MM.1S (cell line): ENCODE data around the gene PAMR1.

Source experiments
- DNase-seq: peaks from one replicate; pipeline ENCODE4 v3.0.0-alpha.2; 2015
- H2AFZ ChIP-seq: fragments of 300-600 bp; sonication (generic); 2 replicates; pipeline ENCODE4 v1.6.0; 2016; ENCODE audit warnings: antibody characterized with exemption, low read length
- H3F3A ChIP-seq: fragments of 300-600 bp; sonication (generic); 2 replicates; pipeline ENCODE4 v1.6.1; 2016; ENCODE audit warnings: mild to moderate bottlenecking, antibody characterized with exemption, low read length, moderate library complexity, mixed read lengths; ENCODE audit not compliant: insufficient read depth
- H3K27ac ChIP-seq: fragments of 300-600 bp; sonication (generic); 2 replicates; pipeline ENCODE4 v1.5.1; 2016; ENCODE audit warnings: mild to moderate bottlenecking, low read length
- H3K27me3 ChIP-seq: fragments of 300-600 bp; sonication (generic); replicated peaks from 2 replicates; pipeline ENCODE4 v1.6.0; 2016; ENCODE audit warnings: low read length; ENCODE audit not compliant: insufficient read depth
- H3K36me3 ChIP-seq: fragments of 300-600 bp; sonication (generic); replicated peaks from 2 replicates; pipeline ENCODE4 v1.6.1; 2016; ENCODE audit warnings: mild to moderate bottlenecking, low read length, mixed read lengths; ENCODE audit not compliant: insufficient read depth
- H3K4me1 ChIP-seq: fragments of 300-600 bp; sonication (generic); 2 replicates; pipeline ENCODE4 v1.6.1; 2016; ENCODE audit warnings: low read length, mixed read lengths
- H3K4me2 ChIP-seq: fragments of 300-600 bp; sonication (generic); 2 replicates; pipeline ENCODE4 v1.6.0; 2016; ENCODE audit warnings: low read depth, low read length
- H3K4me3 ChIP-seq: fragments of 300-600 bp; sonication (generic); 2 replicates; pipeline ENCODE4 v1.5.1; 2016; ENCODE audit warnings: low read length, mixed read lengths
- H3K79me2 ChIP-seq: fragments of 300-600 bp; sonication (generic); 2 replicates; pipeline ENCODE4 v1.6.1; 2016; ENCODE audit warnings: mixed run types, low read length, mixed read lengths
- H3K9ac ChIP-seq: fragments of 300-600 bp; sonication (generic); 2 replicates; pipeline ENCODE4 v1.6.1; 2016; ENCODE audit warnings: low read length, mixed read lengths
- H3K9me2 ChIP-seq: fragments of 300-600 bp; sonication (generic); replicated peaks from 2 replicates; pipeline ENCODE4 v1.6.1; 2016; ENCODE audit warnings: mild to moderate bottlenecking, low read length, mixed read lengths; ENCODE audit not compliant: insufficient read depth
- H3K9me3 ChIP-seq: fragments of 300-600 bp; sonication (generic); replicated peaks from 2 replicates; pipeline ENCODE4 v1.6.1; 2016; ENCODE audit warnings: mild to moderate bottlenecking, low read length, mixed read lengths; ENCODE audit not compliant: insufficient read depth
- H4K20me1 ChIP-seq: fragments of 300-600 bp; sonication (generic); 2 replicates; pipeline ENCODE4 v1.6.1; 2016; ENCODE audit warnings: mild to moderate bottlenecking, low read length, moderate library complexity, mixed read lengths; ENCODE audit not compliant: insufficient read depth
- CTCF ChIP-seq: fragments of 300-600 bp; sonication (generic); IDR thresholded peaks from 2 replicates; pipeline ENCODE4 v1.5.1; 2016; ENCODE audit warnings: antibody characterized with exemption, low read length, mixed read lengths
- EZH2 ChIP-seq: fragments of 300-600 bp; sonication (generic); optimal IDR thresholded peaks from 2 replicates; pipeline ENCODE3; 2017; ENCODE audit warnings: low read depth, mild to moderate bottlenecking, antibody characterized with exemption, low read length, mixed read lengths
- EZH2phosphoT487 ChIP-seq: fragments of 300-600 bp; sonication (generic); IDR thresholded peaks from 2 replicates; pipeline ENCODE4 v1.6.1; 2018; ENCODE audit warnings: antibody characterized with exemption, low read length

The PAMR1 gene

GRCh38 chr11:35394941-35395340, 130.5 kb downstream of the PAMR1 start:
- no peak overlapping the region for H3K4me3 ChIP-seq
- no peaks in the 10 kb centered on the region for H3K36me3 ChIP-seq
- no peaks in the 10 kb centered on the region for H4K20me1 ChIP-seq
- H3F3A ChIP-seq, result no peaks in the 10 kb centered on the region
- no peak overlapping the region for H3K4me2 ChIP-seq
- no peak overlapping the region for H3K9ac ChIP-seq
- DNase-seq, result no peak
- H3K9me3 ChIP-seq, result no peaks in the 10 kb centered on the region
- H3K4me1 ChIP-seq, result 0 out of 2 replicates have a peak, but pooled peaks cover 7% of the 10 kb centered on the region
- H3K27ac ChIP-seq, result no peak overlapping the region
- peak overlapping the region; percentile 56 for H2AFZ ChIP-seq
- no peaks in the 10 kb centered on the region for H3K9me2 ChIP-seq
- H3K79me2 ChIP-seq, result no peaks in the 10 kb centered on the region
- H3K27me3 ChIP-seq, result no peaks in the 10 kb centered on the region
- TF ChIP-seq CTCF, result no peak

- Histone ChIP-seq H3K9ac (no peak overlapping the region), H3K4me2 (no peak overlapping the region), H3K9me2 (no peaks in the 10 kb centered on the region), H3K36me3 (no peaks in the 10 kb centered on the region), H3K27ac (no peak overlapping the region), H3K27me3 (no peaks in the 10 kb centered on the region), H2AFZ (no peak overlapping the region), H3K79me2 (no peaks in the 10 kb centered on the region), H4K20me1 (no peaks in the 10 kb centered on the region), H3K4me3 (no peak overlapping the region), H3K4me1 (0 out of 2 replicates have a peak, but pooled peaks cover 7% of the 10 kb centered on the region), H3F3A (no peaks in the 10 kb centered on the region), H3K9me3 (no peaks in the 10 kb centered on the region)
- no peak for TF ChIP-seq EZH2
- TF ChIP-seq CTCF, result no peak
- no peak for TF ChIP-seq EZH2phosphoT487
- no peak for DNase-seq
These were observed 132.3 kb downstream of the PAMR1 start for GRCh38 chr11:35393098-35393497.

DNA sequence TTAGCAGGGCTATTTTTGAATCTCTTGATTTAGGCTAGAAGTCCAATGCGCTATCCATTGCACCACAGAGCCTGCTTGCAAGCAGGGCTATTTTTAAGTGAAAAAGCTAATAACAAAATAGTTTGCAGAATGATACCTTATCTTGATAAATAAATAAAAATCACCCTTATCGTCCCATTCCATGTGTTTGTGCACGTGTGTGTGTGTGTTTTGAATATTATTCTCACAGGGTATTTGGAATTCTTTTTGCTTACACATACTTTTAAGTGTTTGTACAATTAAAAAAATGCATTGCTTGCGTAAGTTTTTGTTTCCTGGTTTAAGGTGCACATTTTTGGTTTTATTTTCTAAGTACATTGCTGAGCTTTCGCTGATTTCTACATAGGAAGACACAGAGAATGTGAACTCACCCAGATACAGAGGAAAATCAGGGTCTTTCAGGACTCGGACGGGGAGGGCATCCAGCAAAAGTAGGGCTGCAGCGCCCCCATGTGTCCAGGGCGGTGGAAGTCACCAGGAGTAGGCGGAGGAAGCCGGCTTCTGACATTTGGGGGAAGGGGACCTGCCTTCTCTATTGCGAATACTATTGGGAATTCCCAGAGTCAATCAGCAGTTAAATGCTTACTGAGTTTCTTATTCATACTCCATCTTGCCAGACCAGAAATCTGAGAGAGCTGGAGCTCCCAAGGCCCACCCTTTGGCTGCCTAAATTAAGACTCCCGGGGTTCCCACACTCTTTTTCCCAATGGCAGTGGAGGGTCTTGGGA, 133.3 kb downstream of the PAMR1 start:
- Histone ChIP-seq H3K27me3 (no peaks in the 10 kb centered on the region), H3K36me3 (no peaks in the 10 kb centered on the region), H3F3A (no peaks in the 10 kb centered on the region), H2AFZ (no peak overlapping the region), H3K9ac (no peak overlapping the region), H3K27ac (no peak overlapping the region), H4K20me1 (no peaks in the 10 kb centered on the region), H3K4me2 (no peak overlapping the region), H3K4me3 (no peak overlapping the region), H3K9me3 (no peaks in the 10 kb centered on the region), H3K9me2 (no peaks in the 10 kb centered on the region), H3K4me1 (0 out of 2 replicates have a peak, but pooled peaks cover 7% of the 10 kb centered on the region), H3K79me2 (no peaks in the 10 kb centered on the region)
- peak; percentile 45 for DNase-seq
- TF ChIP-seq CTCF (peak; percentile 66), EZH2 (no peak), EZH2phosphoT487 (no peak)
